Measurements from ENCODE around the gene TCF12.

TCF12 gene

DNA sequence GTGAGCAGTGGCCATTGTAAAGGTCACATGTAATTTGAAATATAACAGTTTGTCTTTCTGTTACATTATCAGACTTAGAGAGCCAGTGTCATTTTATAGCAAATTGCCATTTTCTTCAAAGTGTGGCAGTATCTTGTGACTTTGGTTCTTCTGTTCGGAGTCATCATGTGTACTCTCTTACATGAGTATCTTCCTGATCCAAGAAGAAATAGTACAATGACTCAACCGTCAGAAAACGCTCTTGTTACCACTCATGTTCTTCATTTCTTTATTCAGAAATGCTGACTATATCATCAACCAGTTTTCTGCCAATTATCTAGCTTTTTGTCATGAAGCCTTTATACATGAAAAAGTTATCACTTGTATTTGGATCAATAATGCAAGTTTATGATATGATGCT lies 364.2 kb downstream of the TCF12 start:
- in situ Hi-C loops (cut with HindIII; ENCODE audit: low sequenced_read_pairs) = loop anchor here (25.0 kb wide), 1 partner anchor 795 kb away; no protein-coding TSS in a partner anchor

DNA sequence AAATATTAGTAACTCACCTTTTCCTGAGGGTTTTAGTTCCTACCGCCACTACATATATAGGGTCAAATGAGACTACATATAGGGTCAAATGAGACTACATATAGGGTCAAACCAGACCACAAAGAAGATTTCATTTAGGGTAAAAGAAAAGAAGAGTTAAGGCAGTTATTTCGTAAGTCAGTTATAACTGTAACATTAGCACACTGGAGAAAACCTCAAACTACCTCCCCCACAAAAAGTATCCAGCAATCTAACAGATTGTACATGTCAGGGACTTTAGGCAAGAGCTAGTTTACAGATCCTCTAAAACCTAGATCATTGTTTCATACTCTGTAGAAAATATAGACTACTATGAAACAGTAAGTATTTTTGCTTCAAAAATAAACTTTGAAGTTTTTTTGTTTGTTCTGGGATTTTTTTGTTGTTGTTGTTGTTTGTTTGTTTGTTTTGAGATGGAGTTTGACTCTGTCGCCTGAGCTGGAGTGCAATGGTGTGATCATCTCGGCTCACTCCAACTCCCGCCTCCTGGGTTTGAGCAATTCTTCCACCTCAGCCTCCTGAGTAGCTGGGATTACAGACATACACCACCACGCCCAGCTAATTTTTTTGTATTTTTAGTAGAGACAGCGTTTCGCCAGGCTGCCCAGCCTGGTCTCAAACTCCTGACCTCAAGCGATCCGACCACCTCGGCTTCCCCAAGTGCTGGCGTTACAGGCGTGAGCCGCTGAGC lies 365.5 kb downstream of the TCF12 start:
- in situ Hi-C loops (cut with HindIII; ENCODE audit: low sequenced_read_pairs) = loop anchor here (25.0 kb wide), 1 partner anchor 797 kb away; no protein-coding TSS in a partner anchor

DNA sequence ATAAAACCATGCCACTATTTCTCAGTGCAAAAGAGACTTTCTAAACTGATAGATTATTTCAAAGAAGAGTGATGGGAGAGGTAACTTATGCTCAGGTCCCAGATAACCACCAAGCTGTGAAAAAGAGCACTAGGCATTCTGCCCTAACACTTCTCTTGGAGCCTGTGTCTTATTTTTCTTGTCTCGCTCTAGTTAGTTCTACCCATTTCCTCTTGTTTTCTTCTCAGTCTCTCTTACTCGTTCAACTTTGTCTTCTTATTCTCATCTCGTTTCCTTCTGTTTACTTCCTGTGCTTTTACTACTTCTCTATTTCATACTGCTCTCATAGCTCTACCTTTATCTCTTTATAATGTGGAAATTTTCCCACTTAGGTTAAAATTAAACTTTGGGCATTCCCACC lies 366.1 kb downstream of the TCF12 start:
- in situ Hi-C loops (cut with HindIII; ENCODE audit: low sequenced_read_pairs) = loop anchor here (25.0 kb wide), 1 partner anchor 797 kb away; no protein-coding TSS in a partner anchor

DNA sequence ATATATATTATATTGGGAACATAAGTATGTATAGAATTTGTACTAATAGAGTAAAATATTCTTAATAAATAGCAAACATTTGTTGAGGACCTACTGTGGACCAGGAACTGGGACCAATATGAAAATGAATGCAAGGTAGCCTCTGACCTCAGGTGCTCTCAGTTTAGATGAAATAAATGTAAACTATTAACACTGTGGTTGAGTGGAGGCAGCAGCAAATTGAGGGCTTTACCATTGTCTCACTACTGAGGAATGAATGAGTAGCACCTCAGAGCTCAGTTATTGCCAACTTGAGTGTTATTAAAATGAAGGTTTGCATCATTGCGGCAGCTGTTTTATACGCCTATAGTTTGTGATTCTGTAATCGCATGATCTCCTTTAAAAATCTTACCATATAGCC lies 366.9 kb downstream of the TCF12 start:
- in situ Hi-C loops (cut with HindIII; ENCODE audit: low sequenced_read_pairs) = loop anchor here (25.0 kb wide), 1 partner anchor 798 kb away; no protein-coding TSS in a partner anchor

DNA sequence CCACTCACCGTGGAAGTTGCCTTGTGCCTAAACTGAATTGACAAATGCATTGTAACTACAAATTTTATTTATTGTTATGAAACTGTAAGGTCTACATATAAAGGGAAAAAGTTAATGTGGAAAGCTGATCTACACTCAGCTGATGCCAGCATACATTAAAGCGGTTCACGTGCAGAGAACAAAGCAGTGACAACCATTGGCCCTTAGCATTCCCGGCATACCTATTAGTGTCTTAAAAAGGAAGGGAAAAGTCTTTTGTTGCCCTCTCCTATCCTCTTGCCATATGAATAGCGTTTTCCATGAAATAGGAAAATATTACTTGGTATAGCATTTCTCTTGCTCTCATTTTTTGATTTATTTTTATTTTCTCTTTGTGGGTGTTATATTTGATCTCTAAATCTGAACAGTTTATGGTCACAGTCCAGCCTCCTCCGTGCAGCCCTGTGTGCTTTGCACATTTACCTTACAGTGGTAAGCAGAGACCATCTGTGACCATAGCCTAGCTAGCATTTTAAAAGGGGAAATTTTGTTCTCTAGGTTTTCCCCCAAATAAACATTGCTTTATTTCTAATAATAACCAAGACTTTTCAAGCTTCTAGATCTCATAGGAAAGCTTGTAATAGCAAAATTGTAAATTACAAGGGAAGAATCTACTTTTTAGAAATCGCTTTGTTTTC lies 368.1 kb downstream of the TCF12 start:
- in situ Hi-C loops (cut with HindIII; ENCODE audit: low sequenced_read_pairs) = loop anchor here (25.0 kb wide), 1 partner anchor 799 kb away; no protein-coding TSS in a partner anchor

DNA sequence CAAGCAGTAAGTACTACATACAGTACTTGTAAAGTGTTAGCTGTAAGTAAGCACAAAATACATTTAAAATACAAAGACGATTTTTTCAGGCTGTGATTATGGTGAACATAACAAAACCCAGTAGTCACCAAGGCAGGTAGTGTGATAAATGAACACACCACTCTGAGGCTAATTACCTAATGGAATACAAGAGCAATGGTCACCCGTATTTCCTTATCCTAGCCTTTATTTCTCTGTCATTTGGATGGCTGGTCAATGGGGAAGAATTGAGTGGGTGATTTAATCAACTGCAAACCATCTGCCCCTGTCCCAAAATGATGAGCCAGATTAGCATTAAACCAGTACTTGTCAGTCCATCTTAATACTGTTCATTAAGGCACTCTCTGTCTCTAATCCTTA lies 368.7 kb downstream of the TCF12 start:
- in situ Hi-C loops (cut with HindIII; ENCODE audit: low sequenced_read_pairs) = loop anchor here (25.0 kb wide), 1 partner anchor 800 kb away; no protein-coding TSS in a partner anchor

DNA sequence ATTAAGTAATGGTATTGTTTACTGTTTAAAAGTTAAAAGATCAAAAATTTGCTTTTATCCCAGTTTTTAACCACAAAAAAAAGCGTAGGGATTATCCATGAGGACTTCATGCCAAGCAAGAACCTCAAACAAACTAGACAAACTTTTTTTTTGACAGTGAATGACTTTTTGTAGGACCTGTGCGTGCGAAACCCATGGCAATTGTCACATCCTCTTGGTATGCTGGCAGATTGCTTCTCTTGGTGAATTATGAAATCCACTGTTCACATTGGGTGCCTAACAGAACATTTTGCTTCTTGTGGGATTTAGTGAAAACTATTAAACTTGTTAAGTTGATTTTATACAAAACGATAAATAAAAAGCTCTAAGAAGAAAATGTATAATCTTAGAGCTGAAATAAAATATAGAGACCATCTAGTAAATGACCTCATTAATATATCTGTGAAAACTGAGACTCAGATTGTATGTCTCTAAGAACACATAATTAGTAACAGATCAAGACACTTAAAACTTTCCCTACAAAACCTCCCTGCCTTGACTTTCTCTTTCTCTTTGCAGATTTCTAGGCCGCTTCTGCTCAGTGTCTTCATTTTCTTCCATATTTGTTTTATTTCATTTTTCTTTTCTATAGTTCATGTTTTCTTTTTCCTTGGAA lies 370.6 kb downstream of the TCF12 start:
- in situ Hi-C loops (cut with HindIII; ENCODE audit: low sequenced_read_pairs) = loop anchor here (25.0 kb wide), 1 partner anchor 802 kb away; no protein-coding TSS in a partner anchor

DNA sequence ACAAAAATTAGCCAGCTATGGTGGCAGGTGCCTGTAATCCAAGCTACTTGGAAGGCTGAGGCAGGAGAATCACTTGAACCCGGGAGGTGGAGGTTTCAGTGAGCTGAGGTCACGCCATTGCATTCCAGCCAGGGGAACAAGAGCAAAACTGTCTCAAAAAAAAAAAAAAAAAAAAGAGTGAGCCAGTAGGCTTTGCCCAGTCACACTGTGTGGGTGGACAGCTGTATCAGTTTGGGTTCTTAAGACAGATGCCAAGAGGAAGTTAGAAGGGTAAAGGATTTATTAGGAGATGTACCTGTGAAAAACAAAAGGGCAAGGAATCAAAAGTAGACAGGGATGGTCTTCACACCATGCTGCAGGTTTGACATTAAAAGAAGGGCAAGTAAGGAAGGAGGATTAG lies 371.7 kb downstream of the TCF12 start:
- in situ Hi-C loops (cut with HindIII; ENCODE audit: low sequenced_read_pairs) = loop anchor here (25.0 kb wide), 1 partner anchor 803 kb away; no protein-coding TSS in a partner anchor

DNA sequence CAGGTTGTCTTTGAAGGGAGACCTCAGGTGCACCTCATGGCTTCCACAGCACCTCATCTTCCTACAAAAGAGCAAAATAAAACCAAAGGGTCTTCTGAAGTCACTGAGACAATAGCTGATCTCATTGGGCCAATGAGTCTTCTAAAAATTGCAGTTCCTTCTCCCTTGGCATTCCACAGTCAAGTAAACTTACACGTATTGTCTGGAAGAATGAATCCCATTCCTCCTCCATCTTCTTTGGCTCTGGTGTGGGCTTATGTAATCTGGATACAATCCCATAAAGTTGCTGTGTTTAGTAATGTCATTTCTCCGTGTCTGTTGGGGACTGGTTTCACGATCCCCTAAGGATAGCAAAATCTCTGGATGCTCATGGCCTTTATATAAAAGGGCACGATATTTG lies 372.4 kb downstream of the TCF12 start:
- in situ Hi-C loops (cut with HindIII; ENCODE audit: low sequenced_read_pairs) = loop anchor here (25.0 kb wide), 1 partner anchor 804 kb away; no protein-coding TSS in a partner anchor

DNA sequence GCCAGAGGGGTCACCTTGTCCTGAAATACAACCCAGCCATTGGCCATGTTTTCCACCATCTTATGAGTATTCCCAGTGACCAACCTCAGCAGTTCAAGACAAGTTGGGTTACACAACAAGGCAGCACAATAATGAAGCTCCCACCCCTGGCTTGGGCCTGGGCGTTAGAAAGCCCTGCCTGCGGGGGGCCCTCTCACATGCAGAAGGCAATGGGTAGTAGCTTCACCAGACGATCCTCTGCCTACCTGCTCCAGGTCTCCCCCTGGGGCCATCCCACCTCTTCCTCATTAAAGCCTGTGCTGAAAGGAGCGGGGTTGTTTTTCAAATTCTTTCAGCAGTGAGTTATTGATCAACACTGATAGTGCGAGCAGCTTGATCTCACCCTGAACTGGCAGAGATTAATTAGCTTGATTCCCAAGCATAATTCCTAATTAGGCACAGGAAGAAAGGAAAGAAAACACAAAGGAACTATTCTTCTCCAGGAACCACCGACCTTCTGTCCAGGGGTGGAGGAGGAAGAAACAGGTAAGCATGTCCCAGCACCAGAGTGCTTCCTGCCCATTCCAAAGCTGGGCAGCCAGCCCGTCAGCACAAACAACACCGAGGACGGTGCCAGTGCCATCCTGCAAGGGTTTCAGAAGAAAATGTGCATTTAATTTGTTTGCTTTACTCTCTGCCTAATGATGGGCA lies 378.2 kb downstream of the TCF12 start:
- in situ Hi-C loops (cut with HindIII; ENCODE audit: low sequenced_read_pairs) = loop anchor here (25.0 kb wide), 1 partner anchor 809 kb away; no protein-coding TSS in a partner anchor

DNA sequence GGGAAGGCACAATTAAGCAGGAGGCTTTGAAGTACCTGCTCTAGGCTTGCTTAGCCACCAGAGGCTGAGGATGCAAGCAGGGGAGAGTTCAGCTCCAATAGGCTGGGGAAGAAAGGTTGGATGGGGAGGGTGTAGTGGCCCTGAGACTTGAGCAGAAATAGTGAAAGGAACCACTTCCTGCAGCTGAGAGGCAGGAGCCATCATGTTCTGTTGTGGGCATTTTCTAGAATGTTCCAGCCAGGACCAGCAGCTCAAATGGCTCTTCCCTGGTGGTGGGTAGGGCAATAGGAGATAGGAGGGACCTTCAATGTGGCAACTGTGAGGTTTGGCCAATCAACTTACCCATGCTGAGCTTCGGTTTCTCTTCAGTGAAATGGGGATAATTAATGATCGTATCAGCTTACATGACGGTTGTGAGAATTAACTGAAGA lies 378.7 kb downstream of the TCF12 start:
- in situ Hi-C loops (cut with HindIII; ENCODE audit: low sequenced_read_pairs) = loop anchor here (25.0 kb wide), 1 partner anchor 810 kb away; no protein-coding TSS in a partner anchor

DNA sequence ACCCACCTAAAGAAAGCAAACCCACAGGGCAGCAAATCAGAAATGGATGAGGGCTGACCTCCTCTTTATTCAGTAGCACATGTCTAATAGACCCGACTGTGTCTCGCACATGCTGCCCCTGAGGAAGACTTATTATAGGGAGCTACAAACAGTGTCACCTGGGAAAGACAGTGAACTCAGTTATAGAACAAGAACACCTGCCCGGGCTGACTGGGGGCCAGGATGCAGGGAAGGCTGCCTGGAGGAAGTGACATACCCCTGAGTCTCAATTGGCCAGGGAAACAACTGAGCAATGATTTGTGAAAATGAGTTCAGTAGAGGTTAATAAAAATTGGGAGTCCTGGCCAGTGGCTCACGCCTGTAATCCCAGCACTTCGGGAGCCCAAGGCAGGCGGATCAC lies 379.2 kb downstream of the TCF12 start:
- in situ Hi-C loops (cut with HindIII; ENCODE audit: low sequenced_read_pairs) = loop anchor here (25.0 kb wide), 1 partner anchor 810 kb away; no protein-coding TSS in a partner anchor

DNA sequence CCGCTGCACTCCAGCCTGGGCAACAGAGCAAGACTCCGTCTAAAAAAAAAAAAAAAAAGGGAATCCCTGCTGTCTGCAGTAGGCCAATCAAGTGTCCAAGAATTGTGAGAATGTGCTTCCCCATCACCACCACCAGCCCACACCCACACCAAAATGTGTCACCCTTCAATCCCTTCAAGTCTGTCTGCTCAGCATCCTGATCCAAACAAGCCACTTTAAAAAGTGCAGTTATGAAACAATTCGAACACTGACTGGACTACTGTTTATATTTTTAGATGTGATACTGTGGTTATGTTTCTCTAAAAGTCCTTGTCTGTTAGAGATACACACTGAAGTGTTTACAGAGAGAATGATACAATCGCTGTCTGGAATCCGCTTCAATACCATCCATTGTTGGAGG lies 379.8 kb downstream of the TCF12 start:
- in situ Hi-C loops (cut with HindIII; ENCODE audit: low sequenced_read_pairs) = loop anchor here (25.0 kb wide), 1 partner anchor 811 kb away; no protein-coding TSS in a partner anchor

DNA sequence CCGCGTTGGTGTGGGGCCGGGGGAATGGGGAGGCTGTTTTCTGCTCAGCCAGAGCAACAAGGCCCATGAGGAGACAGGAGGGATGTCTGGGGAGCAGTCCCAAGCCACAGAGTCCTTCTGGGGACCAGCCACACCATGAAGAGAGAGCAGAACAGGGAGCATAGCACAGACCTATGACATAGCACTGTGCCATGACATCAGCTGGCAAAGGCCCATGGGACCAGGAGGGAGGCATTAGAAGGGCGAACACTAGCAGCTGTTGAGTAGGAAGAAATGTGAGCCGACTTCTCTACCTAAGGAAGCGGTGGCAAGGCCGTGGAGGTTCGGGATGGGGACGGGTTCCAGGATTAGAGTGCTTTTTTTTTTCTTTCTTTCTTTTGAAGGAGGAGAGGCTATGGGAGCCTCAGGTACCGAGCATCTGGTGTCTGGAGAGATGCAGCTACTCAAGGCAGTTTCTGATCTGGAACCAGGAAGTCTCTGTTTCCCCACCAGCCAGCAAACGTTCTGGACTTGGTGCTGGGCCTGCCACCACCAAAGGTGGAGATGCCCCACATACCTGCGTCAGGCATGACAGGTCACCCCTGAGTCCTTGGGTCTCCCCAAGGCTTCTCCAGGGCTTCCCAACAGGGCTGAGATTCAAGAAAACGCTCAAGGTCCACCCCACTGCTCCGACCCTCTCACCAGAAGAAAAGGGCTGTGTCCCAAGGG lies 380.6 kb downstream of the TCF12 start:
- in situ Hi-C loops (cut with HindIII; ENCODE audit: low sequenced_read_pairs) = loop anchor here (25.0 kb wide), 1 partner anchor 812 kb away; no protein-coding TSS in a partner anchor

DNA sequence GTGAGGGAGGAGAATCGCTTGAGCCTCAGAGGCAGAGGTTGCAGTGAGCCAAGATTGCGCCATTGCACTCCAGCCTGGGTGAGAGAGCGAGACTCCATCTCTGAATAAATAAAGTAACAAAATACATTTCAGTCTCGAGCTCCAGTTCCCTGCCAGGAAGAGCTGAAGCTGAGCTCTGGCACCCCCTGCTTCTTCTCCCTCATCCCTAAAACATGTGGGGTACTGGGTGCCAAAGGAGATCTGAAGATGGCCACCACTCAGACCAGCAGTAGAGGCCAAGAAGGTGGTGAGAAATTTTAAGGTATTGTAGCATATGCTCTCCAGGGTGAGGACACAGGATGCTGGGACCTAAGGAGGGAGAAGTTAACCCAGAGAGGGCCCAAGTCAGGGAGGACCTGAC lies 382.9 kb downstream of the TCF12 start:
- in situ Hi-C loops (cut with HindIII; ENCODE audit: low sequenced_read_pairs) = no loop called here

DNA sequence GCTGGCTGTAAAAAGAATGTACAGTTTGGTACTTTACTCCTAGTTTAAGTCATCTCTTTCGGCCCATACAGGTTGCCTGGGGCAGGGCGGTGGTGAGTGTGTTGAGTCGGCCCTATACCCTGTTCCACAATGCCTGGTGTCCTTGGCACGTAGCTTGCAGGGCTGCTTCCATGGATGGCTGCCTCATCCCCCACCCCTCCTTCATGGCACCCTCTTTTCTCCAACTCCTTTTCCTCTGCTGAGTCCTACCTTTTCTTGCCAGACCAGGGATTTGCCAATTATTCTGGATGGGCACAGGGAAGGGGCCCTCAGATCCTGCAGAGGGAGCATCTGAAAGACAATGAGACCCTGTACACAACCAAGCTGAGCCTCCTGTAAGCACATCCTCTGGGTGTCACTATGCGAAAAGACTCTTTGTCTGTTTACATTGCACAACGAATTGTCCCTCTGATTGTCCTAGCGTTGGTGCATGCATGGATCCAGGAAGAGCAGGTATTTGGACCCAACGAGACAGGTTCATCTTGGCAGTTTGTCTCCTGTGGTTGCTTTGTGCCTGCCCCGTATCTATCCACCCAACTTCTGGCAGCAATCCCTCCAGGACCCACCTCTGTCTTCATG lies 384.3 kb downstream of the TCF12 start:
- in situ Hi-C loops (cut with HindIII; ENCODE audit: low sequenced_read_pairs) = no loop called here

DNA sequence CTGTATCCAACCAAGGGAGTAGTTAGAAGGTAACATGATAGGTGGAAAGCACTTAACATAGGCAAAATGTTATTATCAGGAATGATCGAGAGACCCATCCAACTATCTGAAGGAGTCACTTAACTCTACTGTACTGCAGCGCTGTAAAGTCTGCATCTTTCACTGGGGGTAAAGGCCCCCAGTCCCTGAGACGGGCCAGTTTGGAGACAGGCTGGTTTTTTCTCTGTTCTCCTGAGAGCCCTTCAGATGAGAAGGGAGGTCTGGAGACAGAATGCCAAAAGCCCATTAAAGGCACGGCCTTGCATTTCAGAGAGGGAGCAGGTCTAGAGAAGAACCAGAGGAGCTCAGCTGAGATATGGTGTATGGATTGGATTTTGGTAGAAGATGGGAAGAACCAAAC lies 386.6 kb downstream of the TCF12 start:
- in situ Hi-C loops (cut with HindIII; ENCODE audit: low sequenced_read_pairs) = no loop called here

DNA sequence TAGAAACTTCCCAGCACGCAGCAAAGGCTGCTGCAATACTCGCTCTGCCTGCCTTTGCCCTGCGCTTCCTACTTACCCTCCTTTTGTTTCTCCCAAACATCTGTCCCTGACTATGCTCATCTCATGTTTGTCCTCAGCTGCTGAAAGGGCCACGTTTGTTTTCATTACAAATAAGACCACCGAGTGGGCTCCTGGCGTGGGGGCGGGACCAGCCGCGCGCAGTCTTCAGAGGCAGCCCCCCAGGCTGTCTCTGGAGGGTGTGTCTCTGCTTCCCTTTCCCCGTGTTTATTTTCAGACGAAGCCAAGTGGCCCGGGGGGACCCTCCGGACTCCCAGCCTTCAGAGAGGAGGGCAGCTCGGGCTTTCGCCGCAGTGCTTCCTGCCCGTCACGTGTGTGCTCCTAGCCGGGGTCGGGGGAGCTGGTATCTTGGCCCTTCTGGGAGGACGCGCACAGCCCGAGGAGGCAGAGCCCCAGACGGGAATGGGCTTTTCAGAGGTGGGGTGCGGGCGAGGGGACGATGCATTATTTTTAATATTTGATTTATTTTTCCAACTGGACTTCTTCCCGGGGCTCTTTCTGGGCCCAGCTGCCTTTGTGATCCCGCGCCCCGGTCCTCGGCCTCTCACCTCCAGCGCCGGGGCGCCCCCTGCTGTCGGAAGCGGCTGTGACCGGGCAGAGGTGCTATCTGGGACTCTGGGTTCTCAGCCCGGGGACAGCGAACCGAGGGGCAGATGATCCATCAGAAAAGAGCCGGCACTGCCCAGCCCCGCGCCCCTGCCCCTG lies 387.9 kb downstream of the TCF12 start:
- in situ Hi-C loops (cut with HindIII; ENCODE audit: low sequenced_read_pairs) = no loop called here

Measured in endothelial cell of hepatic sinusoid (primary cell).